Activated gamma-delta T cell treated with Interleukin-2 at 50 U/mL for 16 hours (primary cell): ENCODE measurements around the gene MTHFD1L.
"Not testable (repeated sequence)": the region's sequence is repeated elsewhere in the genome, so short reads cannot be mapped to it uniquely, and the experiment has no call there.

Source experiments
- DNase-seq: peaks from one replicate; pipeline ENCODE4 v3.0.0-alpha.2; 2020

Gene MTHFD1L

GRCh38 chr6:151045511-151046222 lies 180.2 kb downstream of the MTHFD1L start:
- DNase-seq = not testable (repeated sequence)

- no peak for DNase-seq
Observed at GRCh38 chr6:151051164-151051563, 185.7 kb downstream of the MTHFD1L start.

- no peak for DNase-seq
Observed at GRCh38 chr6:151052021-151052646, 186.6 kb downstream of the MTHFD1L start.

GRCh38 chr6:151054306-151054705 lies 188.8 kb downstream of the MTHFD1L start:
- DNase-seq = no peak

- DNase-seq = no peak
Observed at GRCh38 chr6:151056230-151056907, 190.9 kb downstream of the MTHFD1L start.

GRCh38 chr6:151057061-151057460 lies 191.6 kb downstream of the MTHFD1L start:
- no peak for DNase-seq

GRCh38 chr6:151058021-151058733 lies 192.7 kb downstream of the MTHFD1L start:
- DNase-seq = no peak

- DNase-seq = no peak
Observed at GRCh38 chr6:151059612-151060095, 194.2 kb downstream of the MTHFD1L start.

- no peak for DNase-seq
Observed at GRCh38 chr6:151060096-151060765, 194.7 kb downstream of the MTHFD1L start.

GRCh38 chr6:151060766-151061531 lies 195.4 kb downstream of the MTHFD1L start:
- DNase-seq = no peak

GRCh38 chr6:151063352-151063751 lies 197.8 kb downstream of the MTHFD1L start:
- DNase-seq = no peak

- no peak for DNase-seq
Observed at GRCh38 chr6:151063842-151064647, 198.5 kb downstream of the MTHFD1L start.

- no peak for DNase-seq
Observed at GRCh38 chr6:151065027-151065815, 199.7 kb downstream of the MTHFD1L start.

- no peak for DNase-seq
Observed at GRCh38 chr6:151067684-151068596, 202.4 kb downstream of the MTHFD1L start.

GRCh38 chr6:151068761-151069312 lies 203.3 kb downstream of the MTHFD1L start:
- DNase-seq = no peak

GRCh38 chr6:151069641-151070040 lies 204.1 kb downstream of the MTHFD1L start:
- DNase-seq = no peak

GRCh38 chr6:151070631-151071051 lies 205.1 kb downstream of the MTHFD1L start:
- no peak for DNase-seq

- DNase-seq = no peak
Observed at GRCh38 chr6:151071295-151071694, 205.8 kb downstream of the MTHFD1L start.

GRCh38 chr6:151073146-151073545 lies 207.6 kb downstream of the MTHFD1L start:
- DNase-seq = no peak
